OCI-LY1 (cell line): ENCODE results near the gene GLB1L3.

Source experiments
- CTCF ChIP-seq: fragments of 200-600 bp; sonication (generic), shearing (Covaris generic); IDR thresholded peaks from 2 replicates; pipeline ENCODE4 v1.5.1; 2017; ENCODE audit warnings: mild to moderate bottlenecking, antibody characterized with exemption, low read length, moderate library complexity, mixed read lengths
- EZH2 ChIP-seq: fragments of 200-600 bp; sonication (generic), shearing (Covaris generic); IDR thresholded peaks from 2 replicates; pipeline ENCODE4 v1.8.0; 2017; ENCODE audit warnings: borderline replicate concordance, mixed run types, mild to moderate bottlenecking, antibody characterized with exemption, low read length, moderate library complexity, mixed read lengths

GRCh38 chr11:134333312-134333711, 57.1 kb downstream of the GLB1L3 start:
- TF ChIP-seq CTCF = no peak
- TF ChIP-seq EZH2 = no peak
